HEK293T (cell line): ENCODE results near the gene CSNK1D.
"Not testable (repeated sequence)": the region's sequence is repeated elsewhere in the genome, so short reads cannot be mapped to it uniquely, and the experiment has no call there.

ENCODE experiments used
- CTCF ChIA-PET: fragments of 350-600 bp; formaldehyde crosslinking; extraction: SDS; loops from one replicate; lab custom pipeline; 2021; ENCODE audit warnings: antibody characterized with exemption, inconsistent platforms; lab: Yijun Ruan, JAX
- POLR2A ChIA-PET: fragments of 350-600 bp; formaldehyde crosslinking; extraction: SDS; loops from one replicate; lab custom pipeline; 2020; ENCODE audit warnings: antibody characterized with exemption, inconsistent platforms; lab: Yijun Ruan, JAX
- DNase-seq: peaks from one replicate; pipeline ENCODE4 v3.0.0; 2012; ENCODE audit warnings: mixed read lengths; ENCODE audit errors: extremely low spot score
- ARNT ChIP-seq: fragments of 450-650 bp; IDR thresholded peaks from 2 replicates; pipeline ENCODE4 v1.6.1; 2017; ENCODE audit warnings: mild to moderate bottlenecking
- BHLHE40 ChIP-seq: fragments of 450-650 bp; IDR thresholded peaks from 2 replicates; pipeline ENCODE4 v1.6.1; 2016; ENCODE audit warnings: mild to moderate bottlenecking, moderate library complexity, borderline replicate concordance
- CTBP1 ChIP-seq: fragments of 450-650 bp; IDR thresholded peaks from 2 replicates; pipeline ENCODE4 v1.6.1; 2016; ENCODE audit warnings: borderline replicate concordance
- ELF4 ChIP-seq: fragments of 450-650 bp; IDR thresholded peaks from 2 replicates; pipeline ENCODE4 v1.6.1; 2017; ENCODE audit warnings: antibody characterized with exemption
- FOXA1 ChIP-seq: fragments of 450-650 bp; IDR thresholded peaks from 2 replicates; pipeline ENCODE4 v1.6.1; 2016; ENCODE audit warnings: mild to moderate bottlenecking
- FOXK2 ChIP-seq: fragments of 450-650 bp; IDR thresholded peaks from 2 replicates; pipeline ENCODE4 v1.6.1; 2016; ENCODE audit warnings: mild to moderate bottlenecking
- FOXM1 ChIP-seq: fragments of 450-650 bp; IDR thresholded peaks from 2 replicates; pipeline ENCODE4 v1.6.1; 2017; ENCODE audit warnings: mild to moderate bottlenecking, borderline replicate concordance
- HDGF ChIP-seq: fragments of 450-650 bp; IDR thresholded peaks from 2 replicates; pipeline ENCODE4 v1.6.1; 2017; ENCODE audit warnings: antibody characterized with exemption, borderline replicate concordance
- L3MBTL2 ChIP-seq: fragments of 450-650 bp; conservative IDR thresholded peaks from 2 replicates; pipeline ENCODE4 v1.6.1; 2016; ENCODE audit warnings: mild to moderate bottlenecking
- LEF1 ChIP-seq: fragments of 450-650 bp; IDR thresholded peaks from 2 replicates; pipeline ENCODE4 v1.6.1; 2017; ENCODE audit warnings: mild to moderate bottlenecking, borderline replicate concordance
- NFRKB ChIP-seq: fragments of 450-650 bp; IDR thresholded peaks from 2 replicates; pipeline ENCODE4 v1.6.1; 2016; ENCODE audit warnings: mild to moderate bottlenecking, moderate library complexity
- SP1 ChIP-seq: fragments of 450-650 bp; IDR thresholded peaks from 2 replicates; pipeline ENCODE4 v1.6.1; 2017
- SUZ12 ChIP-seq: fragments of 450-650 bp; IDR thresholded peaks from 2 replicates; pipeline ENCODE4 v1.6.1; 2016; ENCODE audit warnings: mild to moderate bottlenecking
- TARDBP ChIP-seq: fragments of 450-650 bp; IDR thresholded peaks from 2 replicates; pipeline ENCODE4 v1.6.1; 2016
- ZNF384 ChIP-seq: fragments of 450-650 bp; IDR thresholded peaks from 2 replicates; pipeline ENCODE4 v1.6.1; 2016
- TF ChIP-seq, protein P1 (sequence below): fragments of 450-650 bp; IDR thresholded peaks from 2 replicates; pipeline ENCODE4 v1.6.1; 2016

The CSNK1D gene

DNA sequence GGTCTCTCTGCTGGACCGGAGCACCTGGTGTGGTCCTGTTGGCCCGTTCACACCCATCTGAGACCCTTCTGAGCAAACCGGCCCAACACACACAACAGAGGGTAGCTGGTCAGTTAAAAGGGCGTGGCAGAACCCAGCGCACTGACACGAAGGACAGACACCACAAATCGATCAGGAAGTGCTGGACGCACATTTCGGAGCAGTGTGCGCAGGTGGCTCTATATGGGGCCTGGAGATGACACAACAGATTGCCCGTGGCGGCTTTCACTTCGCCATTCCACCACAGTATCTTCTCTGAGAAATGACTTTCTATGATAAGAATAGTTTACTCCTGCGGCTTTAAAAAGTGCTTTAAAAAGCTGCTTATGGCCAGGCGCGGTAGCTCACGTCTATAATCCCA lies 73.4 kb downstream of the CSNK1D start:
- TF ChIP-seq ARNT (no peak), SP1 (no peak), FOXA1 (no peak), FOXM1 (no peak), ELF4 (no peak)
- TF ChIP-seq, protein P1, sequence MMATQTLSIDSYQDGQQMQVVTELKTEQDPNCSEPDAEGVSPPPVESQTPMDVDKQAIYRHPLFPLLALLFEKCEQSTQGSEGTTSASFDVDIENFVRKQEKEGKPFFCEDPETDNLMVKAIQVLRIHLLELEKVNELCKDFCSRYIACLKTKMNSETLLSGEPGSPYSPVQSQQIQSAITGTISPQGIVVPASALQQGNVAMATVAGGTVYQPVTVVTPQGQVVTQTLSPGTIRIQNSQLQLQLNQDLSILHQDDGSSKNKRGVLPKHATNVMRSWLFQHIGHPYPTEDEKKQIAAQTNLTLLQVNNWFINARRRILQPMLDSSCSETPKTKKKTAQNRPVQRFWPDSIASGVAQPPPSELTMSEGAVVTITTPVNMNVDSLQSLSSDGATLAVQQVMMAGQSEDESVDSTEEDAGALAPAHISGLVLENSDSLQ: no peak
- ChIA-PET POLR2A (interaction anchor here (1.4 kb wide), 1 partner anchor 13 kb away, joined by 5 read pairs; the partner anchor contains the start of gene CCDC57), CTCF (interaction anchor here (2.2 kb wide), 1 partner anchor 36 kb away, joined by 5 read pairs; no protein-coding TSS in a partner anchor)

DNA sequence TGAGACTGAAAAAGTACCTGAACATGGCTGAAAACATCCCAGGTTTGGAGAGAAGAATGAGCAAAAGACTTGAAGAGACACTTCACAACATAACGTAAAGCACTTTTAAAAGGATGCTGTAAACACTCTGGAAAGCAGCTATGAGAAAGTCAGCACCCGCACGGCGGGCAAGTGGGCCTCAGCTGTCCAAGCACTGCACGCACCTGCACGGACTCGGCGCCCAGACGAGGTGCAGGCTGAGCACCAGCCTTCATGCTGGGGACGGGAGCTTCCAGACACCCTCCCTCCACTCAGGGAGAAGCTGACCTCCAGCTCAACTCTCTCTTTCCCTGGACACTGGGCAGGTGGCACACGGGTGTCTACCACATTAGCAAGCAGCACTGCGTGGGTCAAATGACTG lies 74.0 kb downstream of the CSNK1D start:
- ChIA-PET CTCF (no interaction called here), POLR2A (no interaction called here)
- TF ChIP-seq ZNF384 (no peak), NFRKB (no peak), FOXA1 (no peak), L3MBTL2 (no peak), FOXM1 (no peak), LEF1 (no peak)
- DNase-seq: no peak

More for the DNA sequence above, 73.4 kb downstream of the CSNK1D start:
- no peak for DNase-seq

DNA sequence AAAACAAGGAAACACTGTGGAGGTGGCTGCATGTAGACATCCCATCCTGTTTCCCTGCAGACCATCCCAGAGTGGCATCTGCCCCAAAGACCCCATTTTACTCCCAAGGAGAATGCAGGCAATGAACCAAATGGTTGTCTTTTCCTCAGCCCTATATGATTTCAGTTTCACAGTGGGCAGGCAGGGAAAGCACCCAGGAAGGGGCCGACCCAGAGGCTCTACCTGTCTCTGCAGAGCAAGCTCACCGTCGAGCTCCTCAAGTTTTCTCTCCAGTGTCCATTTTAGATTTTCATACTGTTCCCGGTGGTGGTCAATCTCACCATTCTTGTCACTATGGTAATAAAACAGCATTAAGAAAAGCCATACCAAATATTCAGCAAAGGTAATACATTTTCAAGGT lies 75.4 kb downstream of the CSNK1D start:
- CTCF ChIA-PET: no interaction called here
- TF ChIP-seq BHLHE40 (no peak), SP1 (no peak), TARDBP (no peak), SUZ12 (no peak), FOXA1 (no peak), FOXM1 (no peak), NFRKB (no peak), ELF4 (no peak), LEF1 (no peak), CTBP1 (no peak), ZNF384 (no peak)
- TF ChIP-seq, protein P1: no peak
- POLR2A ChIA-PET: no interaction called here
- DNase-seq: no peak

DNA sequence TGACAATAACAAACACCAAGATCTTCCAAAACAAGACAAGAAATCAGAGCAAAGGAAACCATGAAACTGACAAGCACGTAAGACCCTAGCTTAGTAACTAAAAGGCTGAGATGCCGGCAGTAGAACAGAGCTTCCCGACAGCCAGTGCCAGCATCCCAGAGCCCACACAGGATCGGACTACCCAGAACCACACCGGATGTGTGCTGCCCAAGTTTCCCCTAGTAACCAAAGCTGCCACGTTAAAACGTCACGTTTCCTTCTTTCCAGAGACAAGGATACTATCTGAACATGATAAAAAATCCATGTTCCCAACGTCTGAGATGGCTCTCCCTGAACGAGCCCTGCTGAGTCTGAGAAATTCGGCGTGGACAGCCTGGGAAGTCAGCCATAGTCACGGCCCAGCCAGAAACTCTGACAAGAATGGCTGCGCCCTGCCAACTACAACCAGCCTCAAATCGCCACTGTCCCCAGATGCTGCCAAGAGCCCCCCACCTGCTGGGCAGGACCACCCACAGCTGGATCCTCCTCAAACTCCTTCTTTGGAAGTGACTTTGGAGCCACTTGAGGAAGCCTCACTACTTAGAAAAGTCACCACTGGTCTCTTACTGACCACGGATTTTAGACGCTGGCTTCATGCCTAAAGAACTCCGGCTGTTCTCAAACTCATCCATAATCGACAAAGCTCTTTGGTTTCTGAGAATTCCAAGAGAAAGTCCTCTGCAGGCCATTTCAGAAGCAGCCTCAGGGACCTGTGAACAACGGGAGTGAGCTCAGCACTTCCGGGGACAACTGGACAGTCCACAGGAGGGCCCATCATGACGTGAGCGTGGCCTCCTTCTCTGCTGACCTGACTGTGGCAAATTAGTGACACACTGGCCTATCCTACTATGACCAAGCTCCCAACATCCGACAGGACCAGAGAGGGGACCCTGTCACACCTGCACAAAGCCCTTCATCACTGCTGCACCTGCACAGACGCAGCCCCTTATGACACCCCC lies 77.5 kb downstream of the CSNK1D start:
- CTCF ChIA-PET: no interaction called here
- DNase-seq: no peak
- POLR2A ChIA-PET: no interaction called here
- TF ChIP-seq FOXA1: no peak
- TF ChIP-seq SUZ12: no peak
- no peak for TF ChIP-seq FOXM1
- no peak for TF ChIP-seq HDGF
- TF ChIP-seq, protein P1: no peak
- TF ChIP-seq ELF4: no peak
- no peak for TF ChIP-seq NFRKB
- no peak for TF ChIP-seq SP1
- TF ChIP-seq ARNT: no peak

DNA sequence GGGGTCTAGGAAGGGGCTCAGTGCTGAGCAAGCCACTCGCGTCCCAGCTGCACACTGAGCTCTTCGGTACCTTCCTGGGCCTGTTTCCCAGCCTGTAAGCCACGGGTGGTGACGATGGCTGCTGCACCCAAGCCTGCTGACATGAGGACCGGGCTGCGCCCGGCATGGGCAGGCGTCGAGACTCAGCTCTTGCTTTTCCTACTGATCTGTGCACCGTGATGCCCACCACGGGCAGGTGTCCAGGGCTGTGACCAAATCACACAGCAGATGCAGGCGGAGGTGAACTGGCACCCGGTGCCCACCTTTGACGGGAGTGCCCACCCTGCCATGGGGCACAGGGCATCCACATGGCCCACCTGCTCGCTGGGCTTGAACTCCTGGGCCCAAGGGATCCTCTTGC lies 78.7 kb downstream of the CSNK1D start:
- ChIA-PET CTCF (no interaction called here), POLR2A (no interaction called here)
- no peak for DNase-seq
- TF ChIP-seq ELF4: no peak

DNA sequence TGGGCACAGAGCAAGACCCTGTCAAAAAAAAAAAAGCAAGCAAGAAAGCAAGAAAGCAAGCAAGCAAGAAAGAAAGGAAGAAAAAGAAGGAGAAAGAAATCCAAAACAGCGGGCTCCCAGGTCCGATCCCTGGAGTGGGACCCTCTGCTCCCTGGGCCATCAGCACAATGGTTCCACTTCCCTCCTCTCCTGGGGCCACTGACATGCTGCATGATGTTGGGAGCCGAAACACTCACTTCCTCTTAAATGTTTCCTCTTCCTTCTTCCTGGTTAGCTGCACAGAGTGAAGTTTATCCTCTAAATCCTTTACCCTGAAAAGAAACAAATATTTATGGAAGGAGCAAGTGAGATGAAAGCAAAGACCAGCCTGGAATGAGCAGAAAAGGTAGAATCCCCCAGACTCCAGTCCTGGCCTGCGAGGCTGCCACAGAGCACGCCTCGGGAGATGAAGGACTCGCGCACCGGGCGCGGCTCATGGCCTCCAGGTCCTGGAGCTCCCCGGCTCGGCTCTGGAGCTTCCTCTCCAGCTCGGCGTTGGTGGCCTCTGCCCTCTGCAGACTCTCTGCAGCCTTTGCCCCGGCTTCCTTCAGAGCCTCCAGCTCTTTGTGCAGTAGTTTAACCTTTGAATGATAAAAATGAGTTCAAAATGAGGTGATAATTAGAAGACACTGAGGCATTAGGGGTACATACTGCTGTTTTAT lies 79.8 kb downstream of the CSNK1D start:
- CTCF ChIA-PET: no interaction called here
- no peak for DNase-seq
- POLR2A ChIA-PET: no interaction called here
- TF ChIP-seq, protein P1: no peak
- no peak for TF ChIP-seq LEF1
- TF ChIP-seq HDGF: no peak
- TF ChIP-seq ELF4: no peak
- no peak for TF ChIP-seq ARNT
- no peak for TF ChIP-seq FOXK2
- TF ChIP-seq NFRKB: no peak
- TF ChIP-seq SP1: no peak
- no peak for TF ChIP-seq TARDBP

DNA sequence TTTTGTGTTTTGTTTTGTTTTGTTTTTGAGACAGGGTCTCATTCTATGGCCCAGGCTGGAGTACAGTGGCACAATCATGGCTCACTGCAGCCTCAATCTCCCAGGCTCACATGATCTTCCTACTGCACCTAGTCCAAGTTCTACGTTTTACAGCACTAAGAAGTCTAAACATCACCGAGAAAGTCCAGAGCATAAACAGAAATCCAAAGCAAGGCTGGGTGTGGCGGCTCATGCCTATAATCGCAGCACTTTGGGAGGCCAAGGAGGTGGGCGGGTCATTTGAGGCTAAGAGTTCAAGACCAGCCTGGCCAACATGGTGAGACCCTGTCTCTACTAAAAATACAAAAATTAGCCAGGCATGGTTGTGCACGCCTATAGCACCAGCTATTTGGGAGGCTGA lies 80.5 kb downstream of the CSNK1D start:
- POLR2A ChIA-PET: interaction anchor here (1.2 kb wide), 1 partner anchor 12 kb away, joined by 4 read pairs; no protein-coding TSS in a partner anchor

More for the DNA sequence above, 80.5 kb downstream of the CSNK1D start:
- DNase-seq, CTCF ChIA-PET: not testable (repeated sequence)
